ENCODE measurements around the gene DESI2. TPM values are rescaled to one million over a fixed set of nuclear protein-coding genes. Genes with fewer than 3 reads are reported as not detected.

DESI2 gene
- total RNA-seq, 1 donor from 2014 or later = 31.1 TPM

- Mint-ChIP-seq H3K4me3 (no peak overlapping the region), H3K27ac (no peak overlapping the region), H3K9me3 (no peaks in the 10 kb centered on the region), H3K4me1 (ENCODE audit: low read depth) (no peaks in the 10 kb centered on the region), H3K36me3 (ENCODE audit: low read depth) (no peaks in the 10 kb centered on the region), H3K27me3 (ENCODE audit: insufficient read depth) (peaks cover 5% of the 10 kb centered on the region)
- no peak for DNase-seq (ENCODE audit: low spot score)
- intact Hi-C loops (cut with micrococcal nuclease) = no loop called here
Measured at GRCh38 chr1:244640917-244641316, 12.0 kb upstream of the DESI2 start.

GRCh38 chr1:244642526-244642925 lies 10.4 kb upstream of the DESI2 start:
- Mint-ChIP-seq H3K4me1 (ENCODE audit: low read depth) (no peaks in the 10 kb centered on the region), H3K27ac (no peak overlapping the region), H3K36me3 (ENCODE audit: low read depth) (no peaks in the 10 kb centered on the region), H3K27me3 (ENCODE audit: insufficient read depth) (peaks cover 5% of the 10 kb centered on the region), H3K4me3 (no peak overlapping the region), H3K9me3 (no peaks in the 10 kb centered on the region)
- DNase-seq (ENCODE audit: low spot score) = no peak
- intact Hi-C loops (cut with micrococcal nuclease) = no loop called here

- no peak overlapping the region for H3K4me3 Mint-ChIP-seq
- no peaks in the 10 kb centered on the region for H3K9me3 Mint-ChIP-seq
- H3K36me3 Mint-ChIP-seq (ENCODE audit: low read depth) = no peaks in the 10 kb centered on the region
- no peak overlapping the region for H3K27ac Mint-ChIP-seq
- intact Hi-C loops (cut with micrococcal nuclease) = no loop called here
- H3K4me1 Mint-ChIP-seq (ENCODE audit: low read depth) = no peaks in the 10 kb centered on the region
- H3K27me3 Mint-ChIP-seq (ENCODE audit: insufficient read depth) = peaks cover 5% of the 10 kb centered on the region
- DNase-seq (ENCODE audit: low spot score) = no peak
Measured at GRCh38 chr1:244642988-244643387, 9.9 kb upstream of the DESI2 start.

GRCh38 chr1:244645414-244645813 lies 7.5 kb upstream of the DESI2 start:
- no peaks in the 10 kb centered on the region for H3K4me1 Mint-ChIP-seq (ENCODE audit: low read depth)
- H3K27me3 Mint-ChIP-seq (ENCODE audit: insufficient read depth) = peaks cover 5% of the 10 kb centered on the region
- intact Hi-C loops (cut with micrococcal nuclease) = no loop called here
- no peaks in the 10 kb centered on the region for H3K9me3 Mint-ChIP-seq
- no peak overlapping the region for H3K4me3 Mint-ChIP-seq
- no peak overlapping the region for H3K27ac Mint-ChIP-seq
- H3K36me3 Mint-ChIP-seq (ENCODE audit: low read depth) = no peaks in the 10 kb centered on the region
- DNase-seq (ENCODE audit: low spot score) = no peak

- Mint-ChIP-seq H3K9me3 (no peaks in the 10 kb centered on the region), H3K4me1 (ENCODE audit: low read depth) (no peaks in the 10 kb centered on the region)
Measured at GRCh38 chr1:244645890-244646289, 7.0 kb upstream of the DESI2 start.

GRCh38 chr1:244647819-244648218 lies 5.1 kb upstream of the DESI2 start:
- Mint-ChIP-seq H3K36me3 (ENCODE audit: low read depth) (no peaks in the 10 kb centered on the region), H3K4me3 (no peak overlapping the region), H3K27me3 (ENCODE audit: insufficient read depth) (peaks cover 3% of the 10 kb centered on the region), H3K9me3 (no peaks in the 10 kb centered on the region), H3K4me1 (ENCODE audit: low read depth) (peaks cover 10% of the 10 kb centered on the region), H3K27ac (no peak overlapping the region)
- no peak for DNase-seq (ENCODE audit: low spot score)
- intact Hi-C loops (cut with micrococcal nuclease) = no loop called here

More at GRCh38 chr1:244645890-244646289, 7.0 kb upstream of the DESI2 start:
- no peaks in the 10 kb centered on the region for H3K36me3 Mint-ChIP-seq (ENCODE audit: low read depth)
- intact Hi-C loops (cut with micrococcal nuclease) = no loop called here
- H3K27me3 Mint-ChIP-seq (ENCODE audit: insufficient read depth) = peaks cover 5% of the 10 kb centered on the region
- H3K27ac Mint-ChIP-seq = no peak overlapping the region
- DNase-seq (ENCODE audit: low spot score) = no peak
- no peak overlapping the region for H3K4me3 Mint-ChIP-seq

GRCh38 chr1:244651956-244652622 lies 837 bp upstream of the DESI2 start:
- intact Hi-C loops (cut with micrococcal nuclease) = loop anchor here (1.0 to 10.0 kb wide), 14 partner anchors 52 to 1915 kb away; partner anchors contain the start of genes AKT3, CATSPERE and COX20
- Mint-ChIP-seq H3K4me1 (ENCODE audit: low read depth) (peaks cover 11% of the 10 kb centered on the region), H3K27ac (peak overlapping the region; percentile 75), H3K9me3 (no peaks in the 10 kb centered on the region), H3K27me3 (ENCODE audit: insufficient read depth) (no peaks in the 10 kb centered on the region), H3K4me3 (peak overlapping the region; percentile 83), H3K36me3 (ENCODE audit: low read depth) (peaks cover 4% of the 10 kb centered on the region)
- no peak for DNase-seq (ENCODE audit: low spot score)

GRCh38 chr1:244653439-244654107 lies 647 bp downstream of the DESI2 start:
- Mint-ChIP-seq H3K4me3 (no peak overlapping the region), H3K9me3 (no peaks in the 10 kb centered on the region), H3K4me1 (ENCODE audit: low read depth) (peaks cover 25% of the 10 kb centered on the region), H3K36me3 (ENCODE audit: low read depth) (peaks cover 17% of the 10 kb centered on the region), H3K27me3 (ENCODE audit: insufficient read depth) (no peaks in the 10 kb centered on the region), H3K27ac (no peak overlapping the region)
- no peak for DNase-seq (ENCODE audit: low spot score)
- intact Hi-C loops (cut with micrococcal nuclease) = loop anchor here (1.0 to 10.0 kb wide), 9 partner anchors 50 to 1299 kb away; partner anchors contain the start of gene AKT3

- H3K36me3 Mint-ChIP-seq (ENCODE audit: low read depth) = peaks cover 21% of the 10 kb centered on the region
- H3K4me3 Mint-ChIP-seq = no peak overlapping the region
- no peaks in the 10 kb centered on the region for H3K27me3 Mint-ChIP-seq (ENCODE audit: insufficient read depth)
- H3K9me3 Mint-ChIP-seq = no peaks in the 10 kb centered on the region
- no peak for DNase-seq (ENCODE audit: low spot score)
- H3K4me1 Mint-ChIP-seq (ENCODE audit: low read depth) = peaks cover 26% of the 10 kb centered on the region
- intact Hi-C loops (cut with micrococcal nuclease) = loop anchor here (2.0 to 10.0 kb wide), 3 partner anchors 74 to 1060 kb away; partner anchors contain the start of gene AKT3
- H3K27ac Mint-ChIP-seq = no peak overlapping the region
Measured at GRCh38 chr1:244654108-244655038, 1.4 kb downstream of the DESI2 start.

GRCh38 chr1:244655186-244655585 lies 2.3 kb downstream of the DESI2 start:
- Mint-ChIP-seq H3K4me3 (no peak overlapping the region), H3K27me3 (ENCODE audit: insufficient read depth) (no peaks in the 10 kb centered on the region), H3K4me1 (ENCODE audit: low read depth) (peaks cover 26% of the 10 kb centered on the region), H3K27ac (no peak overlapping the region), H3K9me3 (no peaks in the 10 kb centered on the region), H3K36me3 (ENCODE audit: low read depth) (peaks cover 23% of the 10 kb centered on the region)
- DNase-seq (ENCODE audit: low spot score) = no peak
- intact Hi-C loops (cut with micrococcal nuclease) = loop anchor here (2.0 to 10.0 kb wide), 2 partner anchors 74 to 1060 kb away; no protein-coding TSS in a partner anchor

- Mint-ChIP-seq H3K4me3 (no peak overlapping the region), H3K9me3 (no peaks in the 10 kb centered on the region), H3K36me3 (ENCODE audit: low read depth) (peaks cover 25% of the 10 kb centered on the region), H3K27ac (no peak overlapping the region), H3K27me3 (ENCODE audit: insufficient read depth) (no peaks in the 10 kb centered on the region), H3K4me1 (ENCODE audit: low read depth) (peaks cover 18% of the 10 kb centered on the region)
- no peak for DNase-seq (ENCODE audit: low spot score)
- intact Hi-C loops (cut with micrococcal nuclease) = loop anchor here (10.0 kb wide), 1 partner anchor 1063 kb away; no protein-coding TSS in a partner anchor
Measured at GRCh38 chr1:244657421-244657820, 4.5 kb downstream of the DESI2 start.

GRCh38 chr1:244659694-244660093 lies 6.8 kb downstream of the DESI2 start:
- intact Hi-C loops (cut with micrococcal nuclease) = loop anchor here (10.0 kb wide), 1 partner anchor 1065 kb away; no protein-coding TSS in a partner anchor
- no peak for DNase-seq (ENCODE audit: low spot score)
- Mint-ChIP-seq H3K9me3 (no peaks in the 10 kb centered on the region), H3K27ac (no peak overlapping the region), H3K4me1 (ENCODE audit: low read depth) (peaks cover 17% of the 10 kb centered on the region), H3K27me3 (ENCODE audit: insufficient read depth) (no peaks in the 10 kb centered on the region), H3K36me3 (ENCODE audit: low read depth) (peaks cover 25% of the 10 kb centered on the region), H3K4me3 (no peak overlapping the region)

Measured in activated T-helper 1 cell treated with anti-CD3 and anti-CD28 coated beads, Interleukin-12 subunit alpha, Interleukin-12 subunit beta, Interleukin-2, Interleukin-4 antibody, amounts not matched to agents 30 ng/mL and 10 ng/mL and 1 ng/mL, durations not matched to agents 14 hours and 24 hours and 36 hours (primary cell).